DMS79 treated with DMSO at 0.1 percent for 48 hours (cell line): ENCODE measurements around the gene CFAP46.
"Not testable (repeated sequence)": the region's sequence is repeated elsewhere in the genome, so short reads cannot be mapped to it uniquely, and the experiment has no call there.

Source experiments
- DNase-seq: peaks from one replicate; lab custom pipeline; 2025; lab: John Stamatoyannopoulos, UW

Gene CFAP46

DNA sequence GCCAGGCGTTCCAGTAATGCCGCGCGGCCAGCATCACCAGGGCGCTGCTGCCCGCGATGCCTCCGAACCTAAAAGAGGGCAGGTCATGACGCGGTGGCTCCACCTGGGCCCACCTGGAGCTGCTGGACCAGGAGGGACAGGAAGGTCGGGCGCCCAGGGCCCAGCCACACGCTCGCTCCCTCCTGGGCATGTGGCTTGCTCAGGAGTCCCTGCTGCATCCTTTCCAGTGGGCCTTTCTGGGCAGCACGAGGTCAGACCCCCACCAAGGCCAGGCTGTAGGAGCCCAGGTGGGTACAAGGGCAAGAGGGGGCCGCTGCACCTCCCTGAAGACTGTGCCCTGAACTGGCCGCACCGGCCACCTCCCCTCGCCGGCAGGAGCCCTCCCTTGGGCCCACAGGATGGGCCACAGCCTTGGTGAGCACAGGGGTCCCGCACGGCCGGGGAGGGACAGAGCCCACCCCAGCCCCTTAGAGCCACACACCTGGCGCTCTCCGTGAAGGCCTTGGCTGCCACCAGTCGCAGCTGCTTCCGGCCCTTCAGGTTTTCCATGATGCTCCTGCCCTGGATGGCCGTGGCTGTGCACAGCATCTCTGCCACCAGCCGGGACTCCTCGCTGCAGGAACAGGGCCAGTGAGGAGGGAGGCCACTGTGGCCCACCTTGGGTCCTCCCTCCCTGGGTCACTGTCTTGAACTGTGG, 43.2 kb downstream of the CFAP46 start:
- no peak for DNase-seq

DNA sequence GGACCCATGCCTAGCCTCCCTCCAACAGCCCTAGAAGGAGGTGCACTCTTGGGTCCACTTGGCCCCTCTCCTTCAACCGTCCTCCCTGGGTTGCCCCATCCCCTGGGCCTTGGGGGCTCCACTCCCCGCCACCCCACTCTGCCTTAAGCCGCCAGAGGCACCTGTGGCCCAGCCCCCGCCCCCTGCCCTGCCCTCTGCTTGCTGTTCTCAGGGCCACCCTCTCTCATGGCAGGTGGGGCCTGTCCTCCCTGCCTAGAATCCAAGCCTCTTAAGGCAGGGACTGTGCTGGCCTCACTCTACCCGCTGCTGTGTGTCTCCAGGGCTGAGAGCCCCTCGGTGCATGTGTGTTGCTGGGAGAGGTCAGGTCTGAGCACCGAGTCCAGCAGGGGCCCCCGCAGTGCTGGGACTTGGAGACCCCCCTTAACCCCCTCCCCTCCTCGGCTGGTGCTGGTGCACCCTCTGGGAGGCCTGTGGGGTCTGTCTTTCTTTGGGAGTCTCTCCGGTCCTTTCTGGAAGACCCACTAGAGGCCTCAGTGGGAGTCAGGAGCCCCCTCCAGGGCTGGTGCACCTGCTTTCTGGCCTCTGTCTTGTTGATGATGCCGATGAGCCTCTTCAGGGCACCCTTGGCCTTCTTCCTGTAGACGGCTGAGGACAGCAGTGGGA, 43.8 kb downstream of the CFAP46 start:
- no peak for DNase-seq

GRCh38 chr10:132897516-132898381, 44.6 kb downstream of the CFAP46 start:
- DNase-seq: no peak

DNA sequence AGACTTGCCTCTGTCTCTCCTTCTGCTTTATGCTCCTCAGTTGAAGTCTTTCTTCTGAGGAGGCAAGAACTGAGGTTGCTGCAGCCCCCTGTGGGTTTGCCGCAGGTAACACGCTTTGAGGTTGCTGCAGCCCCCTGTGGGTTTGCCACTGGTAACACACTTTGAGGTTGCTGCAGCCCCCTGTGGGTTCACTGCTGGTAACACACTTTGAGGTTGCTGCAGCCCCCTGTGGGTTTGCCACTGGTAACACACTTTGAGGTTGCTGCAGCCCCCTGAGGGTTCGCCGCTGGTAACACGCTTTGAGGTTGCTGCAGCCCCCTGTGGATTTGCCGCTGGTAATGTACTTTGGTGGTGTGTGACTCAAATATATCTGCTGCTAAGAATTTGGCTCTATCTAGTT, 48.6 kb downstream of the CFAP46 start:
- not testable (repeated sequence) for DNase-seq

GRCh38 chr10:132893090-132893489, 49.3 kb downstream of the CFAP46 start:
- DNase-seq: peak; percentile 11

GRCh38 chr10:132892004-132892403, 50.4 kb downstream of the CFAP46 start:
- DNase-seq: peak; percentile 21

DNA sequence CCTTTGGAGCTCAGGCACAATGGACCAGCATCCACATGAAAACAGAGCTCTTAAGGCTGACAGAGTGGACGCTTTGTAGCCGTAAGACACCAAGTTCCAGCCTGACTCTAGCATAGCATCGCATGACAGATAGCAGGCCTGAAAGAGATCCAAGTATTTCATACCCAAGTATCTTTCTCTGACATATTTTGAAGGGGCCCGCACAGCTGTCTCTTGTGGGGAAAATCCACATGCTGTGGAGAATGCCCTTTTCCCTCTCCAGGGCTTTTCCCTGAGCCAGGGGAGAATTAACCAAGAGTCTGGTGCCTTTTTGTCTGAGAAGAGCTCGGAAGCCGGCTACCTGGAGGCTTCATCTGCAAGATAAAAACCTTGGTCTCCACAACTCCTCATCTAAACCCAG, 51.0 kb downstream of the CFAP46 start:
- DNase-seq: no peak

- no peak for DNase-seq
Observed at GRCh38 chr10:132890301-132890700, 52.1 kb downstream of the CFAP46 start.

DNA sequence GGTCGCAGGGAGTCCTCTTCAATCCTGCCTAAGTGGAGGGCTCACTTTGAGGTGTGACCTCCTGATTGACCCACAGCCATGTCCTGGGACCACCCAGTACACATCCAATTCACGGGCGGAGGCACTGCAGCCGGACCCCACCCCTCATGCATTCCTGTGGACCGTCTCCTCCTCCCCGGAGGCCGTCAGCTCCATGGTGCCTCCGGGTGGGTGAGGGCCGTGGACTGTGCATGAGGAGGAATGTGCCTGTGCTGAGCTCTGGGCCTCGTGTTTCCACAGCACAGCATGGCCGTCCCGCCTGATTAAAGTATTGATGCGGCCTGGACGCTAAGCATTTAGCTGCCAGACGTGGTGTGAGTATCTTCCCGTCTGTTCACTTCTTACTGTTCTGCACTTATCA, 52.8 kb downstream of the CFAP46 start:
- no peak for DNase-seq

DNA sequence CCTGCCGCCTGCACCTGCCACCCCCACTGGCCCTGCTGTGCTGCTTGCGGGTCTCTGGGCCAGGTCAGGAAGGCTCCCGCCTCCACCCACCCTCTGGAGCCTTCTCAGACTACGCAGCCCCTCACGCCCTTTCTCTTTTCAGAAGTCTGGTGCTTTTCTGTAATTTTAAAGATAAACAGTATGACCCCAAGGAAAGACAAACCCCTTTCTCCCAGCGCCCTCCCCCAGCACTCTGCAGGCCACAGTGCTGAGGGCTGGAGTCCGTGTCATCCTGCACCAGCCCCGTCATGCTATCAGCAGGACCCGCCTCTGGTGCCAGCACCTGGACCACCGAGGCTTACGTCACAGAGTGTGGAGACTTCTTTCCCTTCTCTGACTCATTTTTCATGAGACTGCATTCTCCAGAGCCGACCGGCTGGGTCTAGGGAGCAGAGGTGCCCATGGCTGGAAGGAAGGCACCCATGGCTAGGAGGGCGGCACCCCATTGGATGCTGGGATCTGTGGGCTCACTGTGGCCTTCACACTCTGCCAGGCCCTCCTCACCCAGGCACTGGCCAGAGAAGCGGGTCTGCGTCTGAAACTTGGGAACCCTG, 53.4 kb downstream of the CFAP46 start:
- no peak for DNase-seq

DNA sequence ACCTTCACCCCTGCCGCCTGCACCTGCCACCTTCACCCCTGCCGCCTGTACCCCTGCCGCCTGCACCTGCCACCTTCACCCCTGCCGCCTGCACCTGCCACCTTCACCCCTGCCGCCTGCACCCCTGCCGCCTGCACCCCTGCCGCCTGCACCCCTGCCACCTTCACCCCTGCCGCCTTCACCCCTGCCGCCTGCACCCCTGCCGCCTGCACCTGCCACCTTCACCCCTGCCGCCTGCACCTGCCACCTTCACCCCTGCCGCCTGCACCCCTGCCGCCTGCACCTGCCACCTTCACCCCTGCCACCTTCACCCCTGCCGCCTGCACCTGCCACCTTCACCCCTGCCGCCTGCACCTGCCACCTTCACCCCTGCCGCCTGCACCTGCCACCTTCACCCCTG, 53.9 kb downstream of the CFAP46 start:
- DNase-seq: not testable (repeated sequence)

DNA sequence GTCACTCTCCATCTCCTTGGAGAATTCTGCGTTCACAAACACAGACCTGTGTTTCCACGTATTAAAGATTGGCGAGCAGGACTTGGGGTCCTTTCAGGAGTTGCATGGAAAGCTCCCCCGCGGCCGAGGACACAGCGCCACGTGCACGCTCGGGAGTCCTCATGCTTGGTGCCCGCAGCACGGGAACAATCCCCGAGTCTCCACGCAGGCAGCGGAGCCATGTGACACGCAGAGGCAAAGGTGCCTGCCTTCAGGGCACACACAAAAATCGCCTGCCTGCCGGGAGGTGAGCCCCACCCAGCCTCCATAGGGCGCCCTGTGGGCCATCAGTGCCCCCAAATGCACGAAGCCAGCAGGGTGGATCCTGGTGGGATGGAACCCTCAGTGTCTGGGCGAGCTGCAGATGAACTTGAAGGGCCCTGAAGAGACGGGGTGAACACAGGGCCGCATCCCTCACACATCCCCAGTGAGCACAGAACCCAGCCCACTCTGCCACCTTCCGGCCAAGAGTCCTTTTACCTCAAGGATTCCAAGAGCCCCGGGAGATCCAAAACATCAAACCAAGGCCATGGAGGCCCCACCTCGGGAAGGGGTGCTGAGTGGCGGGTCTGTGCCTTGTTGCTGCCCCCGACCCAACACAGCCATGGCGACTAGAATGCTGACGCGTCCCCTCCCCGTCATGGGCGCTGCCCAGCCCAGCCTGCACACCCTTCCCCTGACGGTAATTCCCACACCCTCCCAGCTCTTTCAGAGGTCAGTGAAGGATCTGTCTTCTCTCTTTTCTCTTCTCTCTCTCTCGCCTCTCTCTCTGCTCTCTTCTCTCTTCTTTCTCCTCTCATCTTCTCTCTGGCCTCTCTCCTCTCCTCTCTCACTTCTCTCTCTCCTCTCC, 55.9 kb downstream of the CFAP46 start:
- DNase-seq: no peak

- no peak for DNase-seq
Observed at GRCh38 chr10:132885451-132886210, 56.7 kb downstream of the CFAP46 start.

DNA sequence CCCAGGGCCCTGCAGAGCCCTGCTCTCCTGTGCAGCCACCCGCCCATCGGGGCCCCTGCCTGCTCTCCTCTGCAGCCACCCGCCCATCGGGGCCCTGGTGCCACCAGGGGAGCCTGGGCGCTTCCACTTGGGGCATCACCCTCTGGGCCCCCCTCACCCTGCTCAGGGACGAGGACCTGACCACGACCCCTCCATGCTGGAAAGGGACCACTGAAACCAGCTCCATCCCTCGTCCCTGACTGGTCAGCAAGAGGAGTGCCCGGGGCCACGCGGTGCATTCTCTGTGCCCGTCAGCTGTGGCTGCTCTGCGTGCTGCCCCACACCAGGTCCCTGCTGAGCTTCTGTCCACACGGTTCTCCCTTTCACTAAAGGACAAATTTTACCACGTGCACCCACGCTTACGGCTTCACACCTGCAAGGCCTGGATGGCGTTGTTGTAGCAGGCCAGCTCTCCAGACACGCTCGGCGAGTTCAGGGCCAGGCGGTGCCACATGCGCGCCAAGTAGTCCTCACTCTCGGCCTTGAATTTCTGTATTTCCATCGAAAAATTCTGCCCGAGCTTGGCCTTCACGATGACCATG, 57.6 kb downstream of the CFAP46 start:
- DNase-seq: no peak

GRCh38 chr10:132884041-132884440, 58.3 kb downstream of the CFAP46 start:
- no peak for DNase-seq

DNA sequence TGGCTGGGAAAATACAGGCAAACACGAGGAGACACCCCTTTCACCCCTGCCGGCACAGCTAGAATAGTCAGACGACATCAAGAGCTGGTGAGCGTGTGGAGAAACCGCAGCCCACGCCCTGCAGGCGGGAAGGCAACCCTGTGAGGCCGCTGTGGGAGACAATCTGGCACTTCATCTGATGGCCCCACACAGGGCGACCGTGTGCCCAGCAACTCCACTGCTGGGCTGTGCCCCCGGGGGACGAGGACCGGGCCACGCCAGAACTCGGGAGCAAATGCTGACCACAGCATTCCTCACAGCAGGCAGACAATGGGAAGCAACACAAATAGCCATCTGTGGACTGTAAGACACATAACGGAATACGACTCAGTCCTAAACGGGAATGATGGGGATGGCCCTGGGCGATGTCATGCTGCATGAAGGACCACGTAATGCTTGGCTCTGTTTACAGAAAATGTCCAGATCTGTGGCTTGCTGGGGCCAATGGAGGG, 58.9 kb downstream of the CFAP46 start:
- DNase-seq: no peak

- no peak for DNase-seq
Observed at GRCh38 chr10:132882069-132882951, 60.1 kb downstream of the CFAP46 start.

DNA sequence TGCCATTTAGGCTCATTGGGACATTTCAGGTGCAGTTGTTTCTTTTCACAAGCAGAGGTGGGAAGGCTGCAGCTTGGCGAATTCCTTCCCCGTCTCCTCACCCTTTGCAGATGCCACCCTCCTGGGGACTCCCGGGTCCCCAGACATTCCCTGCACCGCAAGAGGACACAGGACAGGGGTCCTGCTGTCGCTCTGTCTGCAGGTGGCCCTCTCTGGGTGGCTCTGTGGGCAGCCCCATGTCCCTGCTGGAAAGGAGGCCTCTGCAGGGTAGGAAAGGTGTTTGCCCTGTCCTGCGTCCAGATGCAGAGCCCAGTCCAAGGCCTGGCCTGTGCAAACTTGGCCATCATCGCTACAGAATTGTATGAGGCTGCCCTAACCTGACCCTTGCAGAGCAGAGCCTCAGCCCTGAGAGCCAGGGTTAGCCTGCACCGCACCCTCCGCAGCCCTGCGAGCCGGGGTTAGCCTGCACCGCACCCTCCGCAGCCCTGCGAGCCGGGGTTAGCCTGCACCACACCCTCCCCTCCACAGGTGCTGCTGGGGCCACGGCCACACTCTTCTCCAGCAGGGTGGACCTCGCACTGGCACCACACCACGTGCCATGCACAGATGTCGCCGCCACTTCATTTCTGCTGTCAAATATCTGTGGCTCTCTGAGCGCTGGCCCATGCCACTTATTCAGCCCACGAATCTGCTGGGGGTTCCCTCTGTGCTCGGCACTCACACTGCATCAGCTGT, 61.0 kb downstream of the CFAP46 start:
- DNase-seq: no peak
